GM19438 (cell line): ENCODE measurements around the gene BOK.

Experiments
- ATAC-seq: cut with Tn5 transposase; IDR thresholded peaks from one replicate; pipeline ENCODE4 v1.9.1; 2021; ENCODE audit warnings: low read depth; ENCODE audit not compliant: unreplicated experiment

The BOK gene

GRCh38 chr2:241595600-241596140 is 37.1 kb downstream of the BOK start:
- ATAC-seq, result no peak

DNA sequence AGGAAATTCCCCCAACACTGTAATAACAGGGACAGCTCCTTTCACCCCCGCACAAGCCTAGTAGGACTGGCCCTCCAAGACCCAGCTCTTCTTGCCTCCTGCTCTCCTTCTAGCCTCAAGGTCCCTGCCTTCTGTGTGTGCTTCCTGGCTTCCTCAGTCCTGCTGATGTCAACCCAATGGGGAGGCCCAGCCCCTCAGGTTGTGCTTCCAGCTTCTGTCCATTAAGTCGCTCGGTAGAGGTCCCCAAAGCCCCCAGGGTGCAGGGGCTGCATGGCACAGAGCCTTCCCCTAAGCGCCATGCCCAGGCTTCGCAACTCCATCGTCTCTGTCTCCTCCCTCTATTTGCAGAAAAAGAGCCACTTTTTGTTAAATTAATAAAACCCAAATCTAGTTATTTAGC is 39.0 kb downstream of the BOK start:
- no peak for ATAC-seq

DNA sequence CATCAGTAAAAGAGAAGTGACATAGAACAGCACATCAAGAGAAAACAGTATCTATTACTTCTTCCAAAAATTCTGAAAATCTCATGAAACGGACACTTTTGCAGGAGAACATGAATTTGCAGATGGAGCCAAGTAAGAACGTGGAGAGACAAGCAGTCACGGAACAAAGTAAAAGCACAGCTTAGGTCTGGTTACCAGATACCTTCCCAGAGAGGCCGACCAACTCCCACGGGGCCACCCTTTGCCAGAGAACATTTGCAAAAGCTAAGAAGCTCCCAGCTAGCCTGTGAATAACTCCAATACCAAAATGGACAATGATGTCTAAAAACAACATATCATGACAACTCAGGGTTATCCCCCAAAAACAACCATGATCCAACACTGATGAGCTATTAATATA is 39.5 kb downstream of the BOK start:
- ATAC-seq, result no peak

GRCh38 chr2:241598487-241598886 is 39.9 kb downstream of the BOK start:
- ATAC-seq, result no peak

- ATAC-seq, result no peak
These were observed 41.1 kb downstream of the BOK start for GRCh38 chr2:241599615-241600014.

- no peak for ATAC-seq
These were observed 43.3 kb downstream of the BOK start for GRCh38 chr2:241601841-241602240.

DNA sequence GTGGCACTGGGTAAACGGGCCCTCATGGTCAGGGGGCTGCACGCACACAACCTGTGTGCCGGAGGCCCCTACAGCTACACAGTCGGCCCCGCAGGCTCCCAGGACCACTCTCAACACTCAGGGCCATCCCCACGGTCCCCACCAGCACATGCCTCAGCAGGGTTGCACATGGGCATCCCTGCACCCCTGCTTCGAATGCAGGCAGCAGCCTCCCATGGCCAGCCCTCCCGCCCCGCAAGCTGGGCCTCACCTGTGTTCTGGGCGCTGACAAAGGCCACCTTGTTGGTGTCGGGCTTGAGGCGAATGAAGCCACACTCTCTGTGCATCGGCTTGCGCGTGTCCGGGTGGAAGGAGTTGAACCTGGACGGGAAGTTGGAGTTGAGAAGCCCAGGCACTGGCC is 44.2 kb downstream of the BOK start:
- no peak for ATAC-seq

GRCh38 chr2:241603686-241604085 is 45.1 kb downstream of the BOK start:
- ATAC-seq, result no peak

DNA sequence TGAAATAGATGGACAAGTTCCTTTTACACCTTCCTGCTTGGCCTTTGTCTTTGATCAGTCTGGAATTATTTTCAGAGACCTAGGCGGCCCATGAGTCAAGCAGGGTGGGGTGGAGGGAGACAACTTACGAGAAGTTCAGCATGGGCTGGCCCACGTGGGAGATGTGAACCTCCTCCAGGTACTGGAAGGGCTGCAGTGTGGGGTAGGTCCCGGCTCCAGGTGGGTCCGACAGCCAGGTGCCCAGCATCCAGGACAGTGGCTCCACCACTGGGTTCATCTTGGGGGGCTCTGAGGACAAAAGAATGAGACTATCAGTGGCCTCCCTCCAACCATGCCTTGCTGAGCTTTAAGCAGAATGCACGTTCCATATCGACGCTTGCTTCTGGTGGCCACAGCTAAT is 47.6 kb downstream of the BOK start:
- ATAC-seq, result no peak

DNA sequence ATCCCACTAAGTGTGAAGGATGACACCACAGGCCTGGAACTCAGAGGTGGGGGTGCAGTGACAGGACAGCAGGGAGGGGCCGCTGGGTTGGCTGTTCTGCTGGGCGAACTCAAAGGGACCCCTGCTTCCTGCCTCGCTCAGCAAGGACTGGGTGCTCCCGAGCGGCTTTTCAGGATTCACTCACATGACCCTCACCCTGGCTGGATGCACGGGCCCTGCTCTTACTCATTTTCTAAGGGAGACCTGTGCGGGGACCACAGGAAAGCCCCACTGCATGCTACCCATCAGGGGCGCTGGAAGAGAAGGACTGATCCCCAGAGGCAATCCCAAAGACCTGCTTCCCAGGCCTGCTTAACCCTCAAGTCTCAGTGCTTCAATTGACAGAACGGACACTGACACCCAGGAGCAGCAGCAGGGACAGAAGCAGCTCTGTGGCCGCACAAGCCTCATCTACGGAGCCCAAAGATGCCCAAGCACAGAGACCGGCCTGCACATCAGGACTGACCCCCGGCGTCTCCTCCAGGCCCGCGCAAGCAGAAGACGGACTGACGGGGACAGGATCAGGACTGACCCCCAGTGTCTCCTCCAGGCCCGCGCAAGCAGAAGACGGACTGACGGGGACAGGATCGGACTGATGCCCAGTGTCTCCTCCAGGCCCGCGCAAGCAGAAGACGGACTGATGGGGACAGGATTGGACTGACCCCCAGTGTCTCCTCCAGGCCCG is 48.8 kb downstream of the BOK start:
- no peak for ATAC-seq

- ATAC-seq, result no peak
These were observed 50.3 kb downstream of the BOK start for GRCh38 chr2:241608881-241609280.

- ATAC-seq, result peak; percentile 97
These were observed 51.6 kb downstream of the BOK start for GRCh38 chr2:241609859-241610793.

DNA sequence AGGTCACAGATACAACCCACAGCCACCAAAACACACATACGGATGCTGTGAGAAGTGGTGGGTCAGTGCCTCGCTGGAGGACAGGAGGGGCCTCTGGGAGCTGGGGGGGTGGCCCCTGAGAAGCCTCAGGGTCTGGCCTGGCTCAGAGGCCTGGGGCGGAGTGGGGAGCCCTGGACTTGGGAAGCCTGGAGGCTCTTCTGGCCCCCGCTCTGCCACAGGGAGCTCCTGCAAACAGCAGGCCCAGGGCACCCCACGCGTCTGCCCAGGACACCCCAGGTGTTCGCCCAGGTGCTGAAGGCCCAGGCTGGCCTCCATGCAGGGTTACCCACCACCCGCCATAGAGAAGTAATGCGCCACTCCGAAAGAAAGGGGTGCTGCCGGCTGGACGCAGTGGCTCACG is 52.5 kb downstream of the BOK start:
- ATAC-seq, result no peak

- no peak for ATAC-seq
These were observed 53.8 kb downstream of the BOK start for GRCh38 chr2:241612156-241613016.

DNA sequence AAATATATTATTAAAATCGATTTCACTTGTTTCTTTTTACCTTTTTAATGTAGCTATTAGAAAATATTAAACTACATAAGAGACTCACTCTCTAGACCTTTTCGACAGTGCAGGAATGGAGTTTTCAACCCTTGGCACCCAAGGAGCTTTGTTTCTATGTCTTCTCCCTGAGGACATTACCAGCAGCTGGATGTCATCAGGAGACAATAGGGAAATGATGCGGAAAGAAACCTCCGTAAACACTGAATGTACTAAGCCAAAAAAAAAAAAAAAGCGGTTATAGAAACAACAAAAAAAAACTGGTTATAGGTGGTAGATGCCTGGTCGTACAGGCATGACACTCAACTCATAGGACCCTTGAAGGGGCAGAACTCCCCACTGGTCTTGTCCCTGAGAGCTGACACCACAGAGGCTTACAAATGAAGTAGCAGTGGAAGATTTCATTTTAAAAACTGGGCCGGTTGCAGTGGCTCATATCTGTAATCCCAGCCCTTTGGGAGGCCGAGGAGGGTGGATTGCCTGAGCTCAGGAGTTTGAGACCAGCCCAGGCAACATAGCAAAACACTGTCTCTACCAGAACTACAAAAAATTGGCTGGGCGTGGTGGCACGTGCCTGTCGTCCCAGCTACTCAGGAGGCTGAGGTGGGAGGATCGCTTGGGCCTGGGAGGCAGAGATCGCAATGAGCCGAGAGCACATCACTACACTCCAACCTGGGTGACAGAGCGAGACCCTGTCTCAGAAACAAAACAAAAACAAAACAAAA is 54.7 kb downstream of the BOK start:
- no peak for ATAC-seq

DNA sequence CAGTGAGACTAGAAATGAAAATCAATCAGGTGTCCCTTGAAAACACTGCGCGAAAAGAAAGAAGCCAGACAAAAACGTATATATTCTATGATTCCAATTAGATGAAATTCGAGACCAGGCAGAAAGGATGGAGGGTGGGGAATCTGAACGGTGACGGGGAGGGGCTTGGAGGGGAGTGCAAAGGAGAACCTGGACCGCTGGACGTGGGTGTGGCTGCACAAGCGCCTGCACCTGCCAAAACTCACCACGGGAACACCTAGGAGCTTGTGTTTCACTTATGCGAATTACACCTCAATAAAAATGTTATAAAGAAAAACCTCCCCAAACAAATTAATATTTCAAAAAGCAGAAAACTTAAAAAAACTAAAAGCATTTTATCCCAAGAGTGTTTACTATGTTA is 56.5 kb downstream of the BOK start:
- no peak for ATAC-seq

- ATAC-seq, result no peak
These were observed 57.0 kb downstream of the BOK start for GRCh38 chr2:241615522-241616052.

DNA sequence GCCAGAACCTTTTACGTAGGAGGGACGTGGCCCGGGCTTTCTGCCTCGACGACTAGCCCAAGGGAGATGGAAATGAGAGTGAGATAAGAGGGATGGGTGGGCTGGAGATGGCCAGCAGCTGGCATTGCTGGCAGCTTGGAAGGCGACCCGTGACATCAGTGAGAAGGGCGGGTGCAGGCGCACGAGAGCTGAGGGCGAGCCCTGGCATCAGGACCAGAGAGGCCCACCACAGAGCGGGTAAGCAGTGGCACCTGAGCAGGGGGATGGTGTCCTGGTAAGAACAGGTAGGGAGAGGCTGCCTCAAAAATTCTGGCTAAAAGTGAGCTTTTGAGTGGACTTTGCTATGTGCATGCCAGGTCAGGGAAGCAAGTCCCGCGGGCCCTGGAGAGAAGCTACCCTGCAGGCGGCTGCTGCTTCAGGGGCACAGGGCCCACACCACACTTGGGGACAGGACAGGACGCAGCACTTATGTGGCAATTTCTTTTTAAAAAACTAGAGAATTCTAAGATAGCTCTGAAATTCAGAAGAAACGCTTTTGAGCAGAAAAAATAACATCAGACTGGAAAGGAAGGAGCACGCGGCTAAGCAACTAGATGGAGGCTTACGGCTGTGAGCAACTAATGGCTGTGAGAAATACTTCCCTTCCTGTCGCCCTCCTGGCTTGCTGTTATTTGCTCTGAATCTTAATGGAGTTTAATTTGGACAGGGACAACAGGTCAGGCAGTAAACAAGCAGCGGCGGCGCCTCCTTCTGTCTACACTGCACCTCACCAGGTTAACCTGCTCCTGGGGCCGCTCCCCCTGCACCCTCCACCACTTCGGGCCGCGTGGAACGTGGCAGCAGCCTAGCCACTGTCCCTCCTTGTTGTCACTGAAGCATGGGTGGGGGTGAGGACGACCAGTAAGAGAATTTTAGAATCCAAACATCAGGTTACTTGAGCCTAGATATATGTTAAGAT is 57.9 kb downstream of the BOK start:
- ATAC-seq, result no peak
